GM18502 (cell line): ENCODE results near the gene GRIA2.
"Not testable (repeated sequence)": the region's sequence is repeated elsewhere in the genome, so short reads cannot be mapped to it uniquely, and the experiment has no call there.

Source experiments
- ATAC-seq: cut with Tn5 transposase; IDR thresholded peaks from one replicate; pipeline ENCODE4 v1.9.1; 2021; ENCODE audit warnings: mild to moderate bottlenecking; ENCODE audit not compliant: unreplicated experiment, poor library complexity

Gene GRIA2

GRCh38 chr4:157220371-157220881, at the start of gene GRIA2:
TSS of gene GRIA2 (plus strand) at chr4:157220728. CDS start at chr4:157221043, 315 bp downstream.
- no peak for ATAC-seq

GRCh38 chr4:157172011-157172410, 48.5 kb upstream of the GRIA2 start:
- no peak for ATAC-seq

GRCh38 chr4:157180268-157180667, 40.3 kb upstream of the GRIA2 start:
- ATAC-seq = not testable (repeated sequence)

DNA sequence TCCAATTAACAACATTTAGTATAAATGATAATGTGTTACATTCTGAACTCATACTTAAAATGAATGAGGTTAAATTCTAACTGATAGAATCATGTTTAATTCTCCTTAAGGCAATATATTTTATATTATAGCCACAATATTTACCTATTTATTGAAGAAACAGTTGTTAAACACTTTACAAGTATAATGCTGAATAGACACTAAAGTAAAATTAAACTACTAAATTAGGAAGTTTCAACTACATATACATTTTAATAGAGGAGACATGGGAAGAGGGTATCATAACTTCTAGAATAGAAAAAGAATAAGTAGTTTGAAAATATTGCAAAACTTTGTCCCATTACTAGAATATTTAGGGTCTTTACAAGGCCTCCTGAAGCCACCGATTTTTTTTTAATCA, 36.2 kb upstream of the GRIA2 start:
- ATAC-seq = no peak

- no peak for ATAC-seq
Observed at GRCh38 chr4:157185363-157185762, 35.2 kb upstream of the GRIA2 start.

GRCh38 chr4:157195374-157195773, 25.2 kb upstream of the GRIA2 start:
- no peak for ATAC-seq

DNA sequence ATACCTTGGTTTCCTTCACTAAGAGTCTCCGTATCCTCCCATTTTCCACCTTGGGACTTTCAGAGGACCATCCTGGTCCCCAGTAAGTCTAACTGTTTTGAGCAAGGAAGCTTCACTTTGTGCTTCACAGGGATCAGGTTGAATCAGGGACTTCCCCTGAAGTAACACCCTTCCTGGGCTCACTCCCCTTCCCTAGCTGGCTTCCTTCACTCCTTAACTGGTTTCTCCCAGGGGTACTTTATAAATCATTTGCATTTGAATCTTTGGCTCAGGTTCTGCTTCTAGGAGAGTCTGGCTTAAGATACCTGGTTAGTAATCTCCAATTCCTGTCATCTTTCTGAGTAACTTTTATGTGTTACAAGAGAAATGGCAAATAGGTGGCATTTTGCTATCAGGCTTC, 24.5 kb upstream of the GRIA2 start:
- no peak for ATAC-seq

- ATAC-seq = no peak
Observed at GRCh38 chr4:157204634-157205244, 15.8 kb upstream of the GRIA2 start.

DNA sequence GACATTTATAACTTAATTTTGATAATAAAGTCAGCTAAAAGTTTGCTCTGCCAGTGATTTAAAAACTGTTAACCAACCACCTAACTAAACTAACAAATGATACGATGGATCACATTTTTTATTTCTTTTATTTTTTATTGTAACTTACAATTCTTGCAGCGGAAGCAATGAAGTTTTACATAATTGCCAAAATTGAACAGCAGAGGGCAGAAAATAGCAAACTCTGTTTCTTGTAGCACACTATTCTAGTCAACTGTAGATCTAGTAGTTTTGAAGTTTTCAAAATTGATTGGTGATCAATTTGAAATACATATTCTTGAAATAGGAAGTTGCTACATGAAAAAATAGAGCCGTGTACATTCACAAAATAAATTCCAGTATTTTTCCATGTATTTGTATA, 2.8 kb upstream of the GRIA2 start:
- ATAC-seq = no peak

- no peak for ATAC-seq
Observed at GRCh38 chr4:157219711-157220370, 687 bp upstream of the GRIA2 start.

DNA sequence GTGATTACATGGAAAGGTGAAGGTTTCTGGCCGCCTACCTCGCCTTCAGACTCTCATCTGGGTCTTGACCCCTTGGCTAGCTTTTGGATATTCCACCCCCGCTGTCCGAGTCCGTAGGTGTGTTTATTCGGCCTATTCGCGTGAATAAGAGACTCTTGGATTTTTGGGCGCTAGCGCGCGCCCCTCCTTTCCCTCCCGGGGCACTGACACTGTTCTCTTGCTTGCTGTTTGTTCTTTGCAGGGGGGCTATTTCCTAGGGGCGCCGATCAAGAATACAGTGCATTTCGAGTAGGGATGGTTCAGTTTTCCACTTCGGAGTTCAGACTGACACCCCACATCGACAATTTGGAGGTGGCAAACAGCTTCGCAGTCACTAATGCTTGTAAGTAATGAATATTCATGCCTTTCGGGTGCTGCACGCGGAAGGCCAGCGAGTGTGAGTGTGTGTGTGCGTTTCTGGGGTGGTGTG, 932 bp downstream of the GRIA2 start:
- ATAC-seq = no peak

- no peak for ATAC-seq
Observed at GRCh38 chr4:157221895-157222770, 1.6 kb downstream of the GRIA2 start.

DNA sequence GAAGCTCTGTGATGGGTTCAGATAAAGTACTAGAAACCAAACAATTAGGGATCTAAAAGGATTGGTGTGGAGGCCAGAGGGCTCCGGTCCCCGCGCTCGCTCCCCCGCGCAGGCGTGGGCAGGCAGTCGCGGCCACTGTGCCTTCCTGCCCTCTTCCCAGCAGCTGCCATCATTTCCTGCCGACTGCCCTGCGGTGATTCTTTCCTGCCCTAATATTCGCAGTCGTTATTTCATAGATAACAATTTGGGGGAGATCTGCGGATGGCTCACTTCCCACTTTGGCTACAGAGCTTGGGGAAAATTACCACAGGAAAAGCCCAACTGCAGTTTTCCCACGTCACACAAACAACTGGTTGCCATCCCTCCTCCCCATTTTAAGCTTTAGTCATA, 2.2 kb downstream of the GRIA2 start:
- no peak for ATAC-seq

DNA sequence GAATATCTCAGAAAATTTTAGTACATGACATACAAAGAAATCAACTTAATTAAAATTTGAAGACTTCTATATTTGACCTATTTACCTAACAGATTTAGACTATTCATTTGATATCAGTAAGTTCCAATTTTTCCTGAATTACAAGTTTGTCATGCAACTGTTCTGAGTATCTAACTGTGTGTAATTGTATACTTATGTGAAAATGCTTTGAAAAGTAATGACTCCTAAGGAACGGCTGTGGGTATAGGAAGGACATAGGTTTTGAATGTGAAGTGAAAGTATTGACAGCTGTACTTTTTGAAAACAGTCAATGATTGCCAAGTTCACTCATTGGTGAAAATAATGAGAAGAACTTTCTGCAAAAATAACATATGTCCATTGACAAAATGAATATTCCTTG, 2.9 kb downstream of the GRIA2 start:
- ATAC-seq = no peak

- no peak for ATAC-seq
Observed at GRCh38 chr4:157225096-157225495, 4.6 kb downstream of the GRIA2 start.

GRCh38 chr4:157226035-157226434, 5.5 kb downstream of the GRIA2 start:
- no peak for ATAC-seq

DNA sequence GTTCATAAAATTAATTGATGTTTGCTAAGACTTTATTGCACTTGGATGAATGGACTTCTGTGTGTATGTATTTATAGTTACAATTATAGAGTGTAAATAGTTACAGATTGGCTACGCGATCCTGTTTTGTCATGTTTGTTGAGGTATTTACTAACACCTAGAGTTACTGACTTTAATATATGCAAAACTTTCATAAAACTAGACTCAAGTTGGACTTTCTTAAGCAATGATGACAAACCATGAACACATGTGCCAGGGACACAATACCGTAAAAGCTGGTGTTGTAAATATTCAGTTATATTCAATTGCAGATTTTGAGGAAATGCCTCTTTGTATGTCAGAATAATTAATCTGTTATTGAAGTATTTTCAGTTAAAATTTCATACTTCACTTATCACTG, 6.1 kb downstream of the GRIA2 start:
- ATAC-seq = no peak

GRCh38 chr4:157231525-157231924, 11.0 kb downstream of the GRIA2 start:
- ATAC-seq = no peak

DNA sequence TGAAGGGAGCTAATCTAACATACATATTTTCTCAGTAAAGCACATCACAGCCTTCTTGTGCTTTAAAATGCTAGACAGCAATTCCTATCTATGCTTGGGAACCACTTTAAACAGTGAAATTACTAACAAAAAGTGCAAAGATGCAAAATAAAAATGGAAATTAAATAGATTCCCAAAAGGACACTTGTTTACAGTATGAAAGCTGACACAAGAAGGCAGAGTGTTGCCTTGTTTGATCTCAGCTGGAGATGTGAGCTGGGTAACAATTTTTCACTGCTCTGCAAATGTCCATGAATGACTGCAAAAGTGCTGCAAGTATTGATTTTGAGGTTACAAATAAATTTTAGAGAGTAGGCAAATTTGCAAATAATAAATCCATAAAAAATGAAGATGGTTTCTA, 22.3 kb downstream of the GRIA2 start:
- no peak for ATAC-seq

DNA sequence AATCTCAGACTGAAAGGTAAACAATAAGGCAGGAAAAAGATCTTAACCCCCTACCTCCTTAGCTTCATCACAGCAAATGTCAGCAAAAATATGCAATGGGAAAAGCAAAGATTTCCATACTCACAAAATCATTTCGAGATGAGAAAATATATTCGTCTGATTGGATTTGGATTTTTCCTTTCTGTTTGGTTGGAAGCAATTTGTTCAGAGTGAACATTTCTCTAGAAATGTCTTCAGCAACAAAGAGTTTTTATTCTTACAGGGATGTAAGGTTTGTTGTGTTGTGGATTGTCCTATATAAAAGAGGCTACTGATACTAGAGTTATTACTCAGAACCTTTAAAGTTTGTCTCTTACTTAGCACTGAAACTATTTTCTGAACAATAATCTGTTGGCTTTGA, 23.8 kb downstream of the GRIA2 start:
- no peak for ATAC-seq

DNA sequence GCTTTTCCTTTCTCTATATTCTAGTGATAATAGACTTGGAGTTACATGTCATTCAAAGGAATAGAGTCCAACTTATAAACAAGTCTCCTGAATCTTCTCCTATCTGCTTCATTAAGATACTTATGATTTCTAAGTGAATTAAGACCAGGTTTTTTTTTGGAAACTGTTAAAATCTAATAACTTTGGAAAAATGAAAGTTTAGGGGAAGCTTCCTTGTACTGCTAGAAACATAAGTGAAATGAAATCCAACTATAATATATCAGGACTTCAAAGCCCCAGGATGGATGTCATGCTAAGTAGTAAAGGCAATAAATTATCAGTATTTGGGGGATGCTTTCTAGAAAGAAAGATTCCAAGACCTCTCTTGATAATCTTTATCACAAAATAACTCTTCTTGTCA, 24.8 kb downstream of the GRIA2 start:
- ATAC-seq = no peak
